Large intestine (tissue), 3 donors: ENCODE data around the gene TLR9. TPM values are rescaled to one million over a fixed set of nuclear protein-coding genes. Genes with fewer than 3 reads are reported as not detected.

ENCODE experiments used
- DNase-seq, 2 donors: peaks; one replicate each; pipeline versions ENCODE4 v3.0.0 to v3.0.0-alpha.2; 2013
- H3K27ac ChIP-seq: one replicate; pipeline ENCODE4 v1.5.1; 2013; ENCODE audit warnings: low read length
- H3K27me3 ChIP-seq: 2 replicates; pipeline ENCODE4 v1.6.1; 2013; ENCODE audit warnings: low read length; ENCODE audit not compliant: control insufficient read depth, insufficient read depth
- H3K36me3 ChIP-seq: 2 replicates; pipeline ENCODE4 v1.6.1; 2013; ENCODE audit warnings: low read length; ENCODE audit not compliant: control insufficient read depth, insufficient read depth
- H3K4me1 ChIP-seq: one replicate; pipeline ENCODE4 v1.6.1; 2013; ENCODE audit warnings: low read length; ENCODE audit not compliant: control insufficient read depth, insufficient read depth
- H3K4me3 ChIP-seq: one replicate; pipeline ENCODE4 v1.5.1; 2013; ENCODE audit warnings: low read length
- H3K9me3 ChIP-seq: one replicate; pipeline ENCODE4 v1.6.1; 2013; ENCODE audit warnings: mild to moderate bottlenecking, low read depth, low read length, moderate library complexity; ENCODE audit not compliant: control insufficient read depth
- WGBS: methylation state at CpG from one replicate; pipeline ENCODE4 v1.1.5; 2013; ENCODE audit warnings: low lambda C conversion rate; ENCODE audit not compliant: insufficient coverage; 5-methylcytosine and 5-hydroxymethylcytosine counted together
- polyA plus RNA-seq: library from polyadenylated mRNA; unstranded; fragments of 120-200 nt; gene quantifications from one replicate; pipeline ENCODE4 v1.2.1, GENCODE V29; 2013

The TLR9 gene
- polyA plus RNA-seq, 1 donor = 0.37 TPM

GRCh38 chr3:52247409-52248164, 22.1 kb upstream of the TLR9 start:
- no peak for DNase-seq
- WGBS = no CpG with 5 or more reads among the region's 7 CpGs
- H3K27ac ChIP-seq = no peak overlapping the region
- H3K9me3 ChIP-seq = no peaks in the 10 kb centered on the region
- H3K36me3 ChIP-seq = peaks cover 33% of the 10 kb centered on the region
- peaks cover 6% of the 10 kb centered on the region for H3K27me3 ChIP-seq
- no peak overlapping the region for H3K4me3 ChIP-seq
- peaks cover 10% of the 10 kb centered on the region for H3K4me1 ChIP-seq

- peaks cover 6% of the 10 kb centered on the region for H3K27me3 ChIP-seq
- peaks cover 10% of the 10 kb centered on the region for H3K4me1 ChIP-seq
- WGBS = no CpG with 5 or more reads among the region's 14 CpGs
- H3K36me3 ChIP-seq = peaks cover 27% of the 10 kb centered on the region
- H3K27ac ChIP-seq = no peak overlapping the region
- H3K9me3 ChIP-seq = no peaks in the 10 kb centered on the region
- DNase-seq = no peak
- no peak overlapping the region for H3K4me3 ChIP-seq
These were observed 21.4 kb upstream of the TLR9 start for GRCh38 chr3:52246728-52247408.

GRCh38 chr3:52246264-52246620, 20.8 kb upstream of the TLR9 start:
- no peak overlapping the region for H3K27ac ChIP-seq
- DNase-seq = no peak
- H3K4me1 ChIP-seq = peaks cover 10% of the 10 kb centered on the region
- H3K4me3 ChIP-seq = peak overlapping the region; percentile 31
- no peaks in the 10 kb centered on the region for H3K9me3 ChIP-seq
- WGBS = no CpG with 5 or more reads among the region's 8 CpGs
- peaks cover 24% of the 10 kb centered on the region for H3K36me3 ChIP-seq
- H3K27me3 ChIP-seq = peaks cover 6% of the 10 kb centered on the region

- WGBS = no CpG with 5 or more reads among the region's 98 CpGs
- peaks cover 10% of the 10 kb centered on the region for H3K4me1 ChIP-seq
- peak; percentile 48 to 72 for DNase-seq
These were observed 20.1 kb upstream of the TLR9 start, which contains the start of gene PPM1M for GRCh38 chr3:52245322-52246263. PPM1M (plus strand) TSS chr3:52245759; CDS start chr3:52245825, 66 bp downstream.

GRCh38 chr3:52243791-52244628, 18.6 kb upstream of the TLR9 start:
- no CpG with 5 or more reads among the region's 9 CpGs for WGBS
- H3K36me3 ChIP-seq = peaks cover 4% of the 10 kb centered on the region
- H3K9me3 ChIP-seq = no peaks in the 10 kb centered on the region
- no peak overlapping the region for H3K4me3 ChIP-seq
- H3K27ac ChIP-seq = no peak overlapping the region
- H3K27me3 ChIP-seq = peaks cover 6% of the 10 kb centered on the region
- peaks cover 10% of the 10 kb centered on the region for H3K4me1 ChIP-seq
- DNase-seq = no peak

More at GRCh38 chr3:52245322-52246263, 20.1 kb upstream of the TLR9 start, which contains the start of gene PPM1M:
- Histone ChIP-seq H3K4me3 (peak within 1 kb of the TSS; percentile 50), H3K27me3 (peaks cover 6% of the 10 kb centered on the region), H3K27ac (no peak within 1 kb of the TSS), H3K36me3 (peaks cover 18% of the 10 kb centered on the region), H3K9me3 (no peaks in the 10 kb centered on the region)

- H3K9me3 ChIP-seq = no peaks in the 10 kb centered on the region
- no peak overlapping the region for H3K27ac ChIP-seq
- no peak overlapping the region for H3K4me3 ChIP-seq
- peaks cover 6% of the 10 kb centered on the region for H3K27me3 ChIP-seq
- no peak for DNase-seq
- peaks cover 25% of the 10 kb centered on the region for H3K4me1 ChIP-seq
- no peaks in the 10 kb centered on the region for H3K36me3 ChIP-seq
- no CpG with 5 or more reads among the region's 1 CpG for whole genome bisulfite sequencing
These were observed 16.6 kb upstream of the TLR9 start for GRCh38 chr3:52242039-52242438.

GRCh38 chr3:52240886-52241370, 15.5 kb upstream of the TLR9 start:
- H3K4me3 ChIP-seq = no peak overlapping the region
- DNase-seq = no peak
- H3K9me3 ChIP-seq = no peaks in the 10 kb centered on the region
- peaks cover 21% of the 10 kb centered on the region for H3K4me1 ChIP-seq
- H3K27me3 ChIP-seq = peaks cover 6% of the 10 kb centered on the region
- no peaks in the 10 kb centered on the region for H3K36me3 ChIP-seq
- no peak overlapping the region for H3K27ac ChIP-seq
- no CpG with 5 or more reads among the region's 4 CpGs for WGBS

GRCh38 chr3:52240059-52240885, 14.8 kb upstream of the TLR9 start:
- no peak overlapping the region for H3K4me3 ChIP-seq
- peaks cover 19% of the 10 kb centered on the region for H3K4me1 ChIP-seq
- H3K27me3 ChIP-seq = peaks cover 4% of the 10 kb centered on the region
- H3K27ac ChIP-seq = no peak overlapping the region
- H3K36me3 ChIP-seq = peaks cover 2% of the 10 kb centered on the region
- no peaks in the 10 kb centered on the region for H3K9me3 ChIP-seq
- peak in 1 of 2 donors; percentile 52 for DNase-seq
- WGBS = no CpG with 5 or more reads among the region's 1 CpG
